ENCODE measurements around the gene NDUFV1.
A peak's percentile ranks its signal among the peaks of the same experiment; 100 is the strongest.

Gene NDUFV1

DNA sequence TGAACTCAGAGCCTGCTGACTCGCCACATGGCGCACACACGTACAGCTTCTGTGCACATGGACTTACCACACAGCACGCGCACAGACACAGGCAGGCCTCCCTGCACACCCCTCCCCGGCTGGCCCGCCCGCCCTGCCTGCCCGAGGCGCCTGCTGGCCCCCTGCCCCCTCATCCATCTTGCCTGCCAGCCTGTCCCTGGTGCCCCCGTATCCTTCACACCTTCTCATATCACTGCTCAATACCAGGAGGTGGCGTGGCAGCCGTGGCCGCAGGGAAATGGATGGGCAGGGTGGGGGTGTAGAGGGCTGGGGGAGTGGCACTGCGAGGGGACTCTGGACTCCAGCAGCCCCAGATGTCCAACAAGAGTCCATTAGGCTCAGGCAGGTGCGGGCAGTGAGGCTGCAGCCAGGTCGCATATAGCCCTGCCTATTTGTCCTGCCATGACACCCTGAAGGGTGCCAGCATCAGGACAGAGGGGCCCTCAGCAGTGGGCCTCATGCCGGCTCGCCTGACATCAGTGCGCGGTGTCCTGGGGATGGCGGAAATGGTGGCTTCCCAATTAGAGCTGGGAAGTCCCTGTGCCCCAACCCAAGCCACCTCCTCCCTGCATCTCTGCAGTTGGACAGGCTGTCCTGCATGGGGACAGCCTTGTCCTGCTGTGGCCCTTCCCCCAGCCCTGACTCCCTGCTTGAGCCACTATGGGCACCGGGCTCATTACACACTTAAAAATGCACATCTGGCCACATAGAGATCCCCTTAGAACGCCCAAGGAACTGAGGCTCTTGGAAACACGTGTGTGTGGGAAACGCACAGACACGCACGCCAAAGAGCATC lies 34.8 kb downstream of the NDUFV1 start:
- DNase-seq: no peak

DNA sequence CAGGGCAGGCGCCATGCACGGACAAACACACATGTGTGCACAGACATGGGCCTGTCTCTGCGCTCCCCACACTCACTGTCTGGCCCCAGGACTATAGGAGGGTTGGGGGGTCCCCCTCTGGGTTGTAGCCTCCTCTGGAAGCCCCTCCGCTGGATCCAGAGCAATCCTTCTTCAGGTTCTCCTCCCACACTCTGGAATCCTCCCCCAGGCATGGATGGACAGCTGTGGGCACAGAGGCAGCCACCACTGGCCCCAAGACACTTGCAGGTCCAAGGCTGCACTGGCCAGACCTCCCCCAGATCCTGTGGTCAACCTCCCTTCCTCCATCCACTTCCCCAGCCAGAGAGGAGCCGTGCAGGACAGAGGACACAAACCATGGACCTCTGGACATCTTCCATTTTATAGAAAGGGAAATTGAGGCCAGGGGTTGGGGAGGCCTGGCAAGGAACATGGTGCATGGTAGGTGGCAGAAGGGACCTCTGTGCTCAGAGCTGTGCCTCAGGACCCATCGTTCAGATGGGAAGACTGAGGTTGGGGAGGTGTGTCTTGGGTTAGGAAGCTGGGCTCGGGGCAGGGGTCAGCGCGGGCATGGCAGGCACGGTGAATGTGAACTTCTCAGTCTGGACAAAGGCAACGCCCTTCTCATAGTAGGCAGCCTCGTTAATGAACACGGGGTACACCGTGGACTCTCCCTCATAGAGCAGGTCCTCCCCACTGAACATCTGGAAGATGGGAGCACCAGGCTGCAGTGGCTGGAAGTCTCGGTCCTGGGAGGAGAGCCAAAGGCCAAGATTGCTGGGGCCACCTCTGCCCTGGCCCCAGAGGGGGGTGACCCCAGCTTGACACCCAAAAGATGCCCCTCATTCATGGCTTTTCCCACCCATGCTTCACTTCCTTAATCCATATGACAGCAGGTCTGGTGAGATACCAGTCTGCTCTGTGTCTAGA lies 35.7 kb downstream of the NDUFV1 start:
- no peak for DNase-seq

DNA sequence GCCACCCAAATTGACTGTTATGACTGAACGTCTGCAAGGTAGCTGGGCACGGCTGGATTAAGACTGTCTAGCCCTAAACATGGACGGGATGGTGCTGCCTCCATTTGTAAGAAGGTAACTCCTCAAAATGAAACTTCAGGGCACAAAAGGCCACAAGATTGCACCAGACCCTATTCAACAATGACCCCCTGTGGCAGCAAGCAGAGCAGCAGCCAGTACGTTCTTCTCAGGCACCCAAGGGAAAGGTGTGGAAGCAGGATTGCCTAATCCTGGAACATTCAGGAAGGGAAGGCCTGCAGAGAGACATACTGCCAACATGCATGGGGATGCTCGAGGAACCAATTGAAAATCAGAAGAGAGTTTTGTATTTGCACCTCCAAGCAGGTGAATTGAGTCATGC lies 37.3 kb downstream of the NDUFV1 start:
- DNase-seq: no peak

DNA sequence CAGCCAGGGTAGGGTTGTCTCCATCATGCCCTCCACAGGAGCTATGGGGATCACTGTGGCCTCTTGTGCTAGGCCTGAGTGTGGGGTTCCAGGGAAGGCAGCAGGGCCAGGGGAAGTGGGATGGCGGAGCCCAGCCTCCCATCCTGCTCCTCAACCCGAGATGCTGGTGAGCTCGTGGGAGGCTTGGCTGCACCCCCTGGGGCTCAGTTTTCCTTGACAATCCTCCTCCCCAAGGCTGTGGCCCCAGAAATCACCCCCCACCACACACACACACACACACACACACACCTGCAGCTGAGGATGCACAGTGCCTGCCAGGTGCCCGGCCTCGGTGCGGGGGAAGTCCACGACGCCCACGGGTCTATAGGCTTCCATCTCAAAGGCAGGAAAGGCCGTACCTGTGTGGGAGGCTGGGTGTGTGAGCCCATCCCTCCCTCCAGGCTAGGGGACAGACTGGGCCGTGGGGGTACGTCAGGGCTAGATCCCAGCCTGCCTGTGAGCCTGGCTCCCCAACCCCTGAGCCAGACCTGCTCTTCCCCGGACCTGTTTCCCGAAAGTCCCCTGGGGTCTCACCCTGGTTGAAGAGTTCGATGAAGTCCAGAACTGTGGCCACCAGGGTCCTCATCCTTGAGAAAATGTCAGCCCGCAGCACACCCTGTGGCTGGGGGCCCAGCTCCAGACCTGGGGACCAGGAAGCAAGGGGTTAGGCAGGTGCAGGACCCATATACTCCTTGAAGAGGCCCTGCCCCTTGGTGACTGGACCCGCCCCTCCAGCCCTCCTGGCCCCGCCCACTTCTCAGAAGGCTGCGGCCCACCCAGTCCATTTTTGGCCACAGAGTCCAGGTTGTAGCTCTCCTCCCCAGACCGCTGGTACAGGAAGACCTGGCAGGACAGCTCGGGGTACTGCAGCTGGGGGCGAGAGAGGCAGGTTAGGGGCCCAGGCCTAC lies 38.0 kb downstream of the NDUFV1 start:
- no peak for DNase-seq

DNA sequence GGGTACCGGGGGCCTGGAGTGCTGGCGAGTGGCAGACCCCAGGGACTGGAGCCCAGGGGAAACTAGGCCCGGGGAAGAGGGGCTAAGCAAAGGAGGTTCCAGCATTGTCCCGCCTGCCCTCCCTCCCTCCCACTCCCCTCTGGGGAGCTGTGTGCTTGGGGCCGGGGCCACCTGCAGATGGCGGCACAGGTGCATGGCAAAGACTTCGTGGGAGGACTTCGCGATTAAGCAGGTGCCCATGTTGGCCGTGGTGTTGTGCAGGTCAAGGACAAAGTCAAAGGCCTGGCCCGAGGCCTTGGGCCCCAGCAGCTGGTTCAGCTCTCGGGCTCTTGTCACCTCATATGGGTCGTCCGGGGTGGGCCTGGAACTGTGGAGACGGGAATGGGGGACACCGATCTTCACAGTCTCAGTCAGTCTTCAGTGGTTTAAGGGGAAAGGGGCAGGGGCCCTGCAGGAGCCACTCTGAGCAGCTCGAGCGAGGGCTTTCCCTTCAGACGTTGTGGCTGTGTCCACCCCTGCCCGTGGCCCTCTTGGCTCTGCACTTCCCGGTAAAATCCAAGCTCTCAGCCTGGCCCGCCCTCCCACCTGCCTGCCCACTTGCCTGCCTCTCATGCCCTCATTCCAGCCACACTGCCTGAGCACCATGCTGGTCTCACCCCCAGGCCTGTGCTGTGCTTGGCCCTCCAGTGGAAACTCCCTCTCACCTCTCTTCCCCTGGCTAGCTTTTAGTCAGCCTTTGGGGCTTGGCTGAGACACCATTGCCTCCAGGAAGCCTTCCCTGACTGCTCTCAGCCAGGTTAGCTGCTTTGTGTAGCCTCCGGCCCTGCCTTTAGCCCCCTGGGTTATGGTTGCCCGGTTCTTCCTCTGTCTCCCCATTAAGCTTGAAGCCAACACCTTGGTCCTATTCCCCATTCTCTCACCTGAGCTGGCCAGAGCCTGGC lies 39.1 kb downstream of the NDUFV1 start:
- DNase-seq: no peak

DNA sequence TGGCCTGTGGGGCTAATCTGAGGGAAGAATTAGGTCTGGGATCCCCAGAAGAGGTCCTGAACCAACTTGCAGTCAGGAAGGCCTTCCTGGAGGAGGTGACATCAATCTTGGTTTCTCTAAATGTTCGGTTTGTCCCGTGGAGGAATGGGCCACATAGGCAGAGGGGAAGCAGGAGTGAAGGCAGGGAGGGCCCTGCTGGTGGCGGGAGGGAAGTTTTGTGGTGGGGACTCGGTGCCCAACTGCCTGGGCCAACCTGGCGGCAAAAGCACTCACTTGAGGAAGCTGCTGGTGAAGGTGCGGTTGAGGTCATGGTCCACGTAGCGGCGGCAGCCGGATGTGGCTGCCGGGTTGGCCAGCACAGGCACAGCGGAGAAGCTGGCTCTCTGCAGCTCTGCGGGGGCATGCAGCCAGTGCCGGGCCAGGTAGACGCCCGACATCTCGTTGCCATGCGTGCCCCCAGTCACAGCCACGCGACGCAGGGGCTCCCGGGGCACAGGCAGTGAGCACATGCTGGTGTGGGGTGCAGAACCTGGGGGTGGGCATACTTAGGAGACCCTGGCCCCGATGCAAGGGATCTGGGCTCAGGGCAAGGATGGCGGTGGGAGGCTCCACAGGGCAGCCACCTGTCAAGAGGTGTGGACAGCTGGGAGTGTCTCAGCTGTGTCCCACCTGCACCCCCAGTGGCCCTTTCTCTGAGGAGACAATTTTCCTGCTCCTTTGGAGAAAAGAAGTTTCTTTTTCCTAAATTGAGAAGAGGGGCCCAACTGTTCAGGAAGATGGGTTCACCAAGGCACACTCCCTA lies 40.0 kb downstream of the NDUFV1 start:
- no peak for DNase-seq

DNA sequence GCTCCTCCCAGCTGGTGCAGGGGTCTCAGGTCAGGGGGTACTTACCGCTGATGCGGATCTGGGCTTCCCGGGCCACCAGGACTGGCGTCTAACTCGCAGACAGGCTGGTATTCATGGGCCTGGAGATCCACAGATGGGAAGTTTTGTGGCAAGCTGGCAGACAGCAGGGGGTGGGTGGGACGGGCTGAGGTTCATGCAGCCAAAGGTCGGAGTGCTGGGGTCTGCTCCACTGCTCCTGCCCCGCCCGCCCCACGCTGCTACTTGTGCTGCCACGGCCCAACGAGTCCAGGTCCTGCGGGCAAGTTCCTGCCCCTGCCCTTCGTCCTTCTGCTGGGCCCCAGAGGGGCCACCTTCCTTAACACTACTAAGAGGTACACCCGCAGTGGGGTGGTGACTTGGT lies 40.7 kb downstream of the NDUFV1 start:
- DNase-seq: no peak

DNA sequence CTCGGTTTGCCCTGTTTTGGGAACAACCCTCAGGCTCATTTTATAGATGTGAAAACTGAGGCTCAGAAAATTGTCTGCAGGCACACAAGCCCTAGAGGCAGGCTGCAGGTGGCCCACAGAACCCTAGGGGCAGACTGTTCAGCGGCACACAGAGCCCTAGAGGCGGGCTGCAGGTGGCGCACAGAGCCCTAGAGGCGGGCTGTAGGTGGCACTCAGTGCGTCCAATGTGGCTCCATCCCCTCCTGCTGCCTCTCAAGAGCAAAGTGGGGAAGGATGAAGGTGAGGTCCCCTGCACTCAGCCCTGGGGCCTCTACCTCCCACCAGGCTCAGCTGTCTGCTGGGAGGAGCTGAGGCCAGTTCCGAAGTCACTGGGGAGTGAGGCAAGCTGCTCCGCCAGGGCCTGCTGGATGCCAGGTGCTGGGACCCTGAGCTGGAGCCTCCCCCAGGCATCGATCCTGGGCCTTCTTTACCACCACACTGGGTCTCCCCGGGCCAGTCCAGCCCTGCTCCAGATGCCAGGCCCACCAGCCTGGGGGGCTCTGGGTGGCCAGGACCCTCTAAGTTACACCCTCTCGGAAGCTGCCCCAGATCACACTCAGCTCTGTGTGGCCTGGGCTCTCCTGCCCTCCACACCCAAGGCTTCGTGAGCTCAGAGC lies 41.5 kb downstream of the NDUFV1 start:
- DNase-seq: no peak

DNA sequence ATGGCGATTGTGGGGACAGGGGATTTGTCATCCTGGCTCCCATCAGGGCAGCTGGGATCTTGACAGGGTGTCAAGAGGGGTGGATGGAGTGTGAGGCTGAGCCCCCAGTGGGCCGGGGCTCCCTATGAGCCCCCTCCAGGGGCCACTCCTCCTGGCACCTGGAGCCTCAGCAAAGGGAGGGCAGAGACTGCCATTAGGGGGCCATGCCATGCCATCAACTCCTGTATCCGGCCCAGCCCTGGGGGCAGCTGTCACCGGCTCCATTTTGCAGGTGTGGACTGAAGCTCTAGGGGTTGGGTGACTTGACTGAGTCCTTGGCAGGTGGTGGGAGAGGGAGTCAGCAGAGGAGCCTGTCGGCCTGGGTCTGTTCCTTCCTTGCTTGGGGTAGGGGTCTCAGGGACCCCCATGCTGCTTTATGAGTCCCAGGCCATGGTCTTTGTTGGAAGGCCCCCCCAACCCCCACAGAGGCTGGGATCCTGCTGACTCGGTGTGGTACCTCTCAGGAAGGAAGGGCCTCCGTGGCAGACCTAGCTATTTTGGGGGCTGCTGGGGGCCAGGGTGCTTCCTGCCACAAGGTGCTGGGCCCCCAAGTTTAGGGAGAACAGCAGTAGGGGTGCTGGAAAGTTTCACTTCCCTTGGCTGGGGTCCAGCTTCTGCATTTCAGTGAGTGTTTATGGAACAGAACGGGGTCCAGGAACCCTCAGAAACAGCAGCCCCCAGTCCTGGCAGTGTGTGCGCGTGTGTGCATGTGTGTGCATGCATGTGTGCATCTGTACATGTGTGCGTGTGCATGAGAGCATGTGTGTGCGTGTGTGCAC lies 42.3 kb downstream of the NDUFV1 start:
- no peak for DNase-seq

DNA sequence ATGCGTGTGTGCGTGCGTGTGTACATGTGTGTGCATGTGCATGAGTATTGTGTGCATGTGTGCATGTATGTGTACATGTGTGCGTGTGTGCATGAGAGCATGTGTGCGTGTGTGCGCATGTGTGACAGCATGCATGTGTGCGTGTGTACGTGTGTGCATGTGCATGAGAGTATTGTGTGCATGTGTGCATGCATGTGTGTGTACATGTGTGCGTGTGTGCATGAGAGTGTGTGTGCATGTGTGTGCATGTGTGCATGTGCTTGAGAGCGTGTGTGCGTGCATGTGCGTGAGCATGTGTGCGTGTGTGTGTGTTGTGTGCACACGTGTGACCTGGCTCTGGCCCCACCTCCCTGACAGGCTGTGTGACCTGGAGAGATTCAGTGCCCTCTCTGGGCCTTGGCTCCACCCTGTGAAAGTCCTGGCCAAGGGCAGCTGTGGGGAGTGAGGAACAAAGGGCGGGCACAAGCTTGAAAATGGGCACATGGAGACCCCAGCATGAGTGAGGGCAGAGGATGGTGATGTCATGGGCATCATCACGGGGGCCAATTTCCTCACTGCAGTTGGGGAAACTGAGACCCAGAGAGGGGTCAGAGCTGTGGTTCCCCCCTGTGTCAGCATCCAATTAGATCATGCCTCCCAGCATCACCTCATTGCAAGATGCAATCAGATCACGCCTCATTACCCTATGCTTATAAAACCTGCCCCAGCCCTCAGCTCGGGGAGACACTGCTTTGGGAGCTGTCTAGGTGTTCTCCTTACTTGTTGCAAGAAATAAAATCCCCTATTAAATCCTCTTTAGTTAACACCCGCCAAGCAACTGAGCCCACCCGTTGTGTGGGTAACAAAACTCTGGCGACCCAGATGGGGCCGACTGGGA lies 43.1 kb downstream of the NDUFV1 start:
- no peak for DNase-seq

DNA sequence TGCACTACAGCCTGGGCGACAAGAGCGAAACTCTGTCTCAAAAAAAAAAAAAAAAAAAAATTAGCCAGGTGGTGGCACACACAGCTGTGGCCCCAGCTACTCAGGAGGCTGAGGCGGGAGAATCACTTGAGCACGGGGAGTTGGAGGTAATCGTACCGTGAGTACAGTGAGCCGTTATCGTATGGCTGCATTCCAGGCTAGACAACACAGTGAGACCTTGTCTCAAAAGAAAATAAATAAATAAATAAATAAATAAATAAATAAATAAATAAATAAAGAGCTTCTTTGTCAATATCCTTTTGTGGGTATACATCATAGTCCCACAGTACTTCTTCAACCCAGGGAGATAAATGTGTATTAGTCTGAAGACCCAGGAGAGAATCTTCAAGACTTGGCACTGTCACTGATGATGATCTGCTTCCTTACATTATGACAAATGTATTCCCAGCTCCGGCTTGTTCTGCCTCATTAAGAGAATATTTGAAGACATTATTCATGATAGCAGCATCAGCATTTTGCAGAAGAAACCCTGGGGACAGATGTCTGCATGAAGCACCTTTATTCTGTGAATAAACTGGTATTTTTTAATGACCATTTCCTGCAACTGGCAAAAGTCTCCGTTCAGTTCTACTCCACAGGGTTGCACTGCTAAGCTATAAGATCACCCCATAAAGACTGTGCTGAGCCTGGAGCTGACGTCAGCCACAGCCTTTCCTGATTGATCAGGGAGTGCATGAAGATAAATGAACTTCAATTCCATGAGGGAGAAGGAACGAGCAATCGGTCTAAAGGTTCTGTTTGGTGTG lies 45.4 kb downstream of the NDUFV1 start:
- DNase-seq: no peak

DNA sequence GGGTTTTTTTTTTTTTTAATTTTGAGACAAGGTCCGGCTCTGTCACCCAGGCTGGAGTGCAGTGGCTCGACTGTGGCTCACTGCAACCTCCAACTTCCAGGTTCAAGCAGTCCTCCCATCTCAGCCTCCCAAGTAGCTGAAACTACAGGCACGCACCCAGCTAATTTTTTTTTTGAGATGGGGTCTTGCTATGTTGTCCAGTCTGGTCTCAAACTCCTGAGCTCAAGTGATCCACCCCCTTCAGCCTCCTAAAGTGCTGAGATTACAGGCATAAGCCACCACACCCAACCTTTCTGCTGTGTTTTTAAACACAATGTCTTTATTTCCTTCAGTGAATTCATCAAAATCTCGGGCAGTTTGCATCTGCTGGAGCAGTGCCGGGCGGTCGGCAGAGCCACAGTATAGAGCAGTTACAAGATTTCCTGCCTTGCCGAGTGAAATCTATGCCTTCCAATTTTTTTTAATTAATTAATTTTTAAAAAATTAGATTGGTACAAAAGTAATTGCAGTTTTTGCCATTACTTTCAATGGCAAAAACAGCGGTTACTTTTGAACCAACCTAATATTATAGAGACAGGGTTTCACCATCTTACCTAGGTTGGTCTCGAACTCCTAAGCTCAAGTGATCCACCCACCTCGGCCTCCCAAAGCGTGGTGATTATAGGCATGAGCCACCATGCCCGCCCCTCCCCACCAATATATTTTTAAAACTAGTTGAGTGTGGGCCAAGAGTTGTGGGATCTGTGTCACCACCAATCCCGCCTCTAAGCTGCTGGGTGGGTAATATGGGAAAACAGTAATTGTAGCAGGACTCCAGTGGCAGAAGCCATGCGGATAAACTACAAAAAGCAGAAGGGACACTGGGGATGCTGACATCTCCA lies 46.5 kb downstream of the NDUFV1 start:
- no peak for DNase-seq

DNA sequence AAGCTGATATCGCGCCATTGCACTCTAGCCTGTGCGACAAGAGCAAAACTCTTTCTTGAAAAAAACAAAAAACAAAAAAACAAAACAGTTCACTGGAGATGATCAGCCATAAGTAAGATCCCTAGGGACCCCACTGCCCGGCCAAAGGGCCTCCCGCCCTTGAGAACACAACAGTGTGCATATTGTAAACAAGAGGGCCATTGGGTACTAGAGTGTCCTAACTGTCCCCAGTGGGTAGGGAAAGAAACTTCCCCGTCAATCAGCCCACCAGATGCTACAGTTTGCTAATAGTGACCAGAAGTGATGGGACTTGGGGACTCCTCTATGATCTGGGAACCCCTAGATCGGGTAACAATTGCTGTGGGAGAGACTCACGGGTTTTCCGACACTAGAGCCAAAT lies 47.5 kb downstream of the NDUFV1 start:
- no peak for DNase-seq

DNA sequence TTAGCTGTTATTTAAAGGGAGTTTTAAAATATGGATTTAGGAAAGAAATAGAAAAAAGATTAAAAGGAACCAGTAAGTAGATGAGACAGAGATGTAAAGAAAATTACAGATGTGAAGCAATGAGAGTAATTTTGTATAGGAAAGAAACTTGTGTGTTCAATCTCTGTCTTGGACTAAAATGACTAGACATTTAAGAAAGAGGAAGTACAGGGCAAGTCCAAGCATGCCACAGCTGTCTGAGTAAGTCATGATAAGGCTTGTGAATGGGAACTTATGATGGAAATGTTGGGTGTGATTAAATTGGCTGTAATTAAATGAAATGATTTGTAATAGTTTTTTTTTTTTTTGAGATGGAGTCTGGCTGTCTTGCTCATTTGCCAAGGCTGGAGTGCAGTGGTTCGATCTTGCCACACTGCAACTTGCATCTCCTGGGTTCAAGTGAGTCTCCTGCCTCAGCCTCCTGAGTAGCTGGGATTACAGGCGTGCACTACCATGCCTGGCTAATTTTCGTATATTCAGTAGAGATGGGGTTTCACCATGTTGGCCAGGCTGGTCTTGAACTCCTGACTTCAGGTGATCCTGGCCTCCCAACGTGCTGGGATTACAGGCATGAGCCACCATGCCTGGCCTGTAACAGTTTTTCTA lies 49.7 kb downstream of the NDUFV1 start:
- peak; percentile 14 for DNase-seq

DNA sequence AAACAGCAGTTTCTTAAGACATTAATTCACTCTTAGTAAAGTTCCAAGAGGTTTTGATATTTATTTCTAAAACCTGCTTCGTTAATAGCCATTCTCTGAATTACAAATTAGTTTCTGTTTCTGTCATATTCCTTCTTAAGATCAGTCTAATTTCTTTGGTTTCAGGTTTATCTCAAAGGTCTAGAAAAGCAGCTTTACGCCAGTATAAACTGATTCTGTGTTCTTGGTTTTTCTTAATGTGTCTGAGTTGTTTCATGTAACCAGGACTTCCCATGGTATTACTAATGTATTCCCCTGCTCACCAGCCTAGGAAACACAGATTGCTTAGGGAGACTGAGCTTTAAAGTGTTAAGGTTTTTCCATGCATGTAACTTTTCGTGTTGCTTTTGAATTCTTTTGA lies 50.6 kb downstream of the NDUFV1 start:
- no peak for DNase-seq

Measured in NCI-H226 (cell line).